ENCODE results near the gene CTXND1.

GRCh38 chr15:80214910-80215309, 37.1 kb downstream of the CTXND1 start:
- TF ChIP-seq POLR2A (IDR thresholded peaks at IDR 0.05) (no peak), CTCF (IDR thresholded peaks at IDR 0.05) (no peak)
